Ishikawa (cell line): ENCODE measurements around the gene KIFC3.

Experiments
- CEBPB ChIP-seq: IDR thresholded peaks from 2 replicates; pipeline ENCODE4 v1.6.1; 2012
- CREB1 ChIP-seq: IDR thresholded peaks from 2 replicates; pipeline ENCODE4 v1.6.1; 2012; ENCODE audit warnings: low read depth
- EGR1 ChIP-seq: IDR thresholded peaks from 2 replicates; pipeline ENCODE4 v1.6.1; 2012
- EP300 ChIP-seq: IDR thresholded peaks from 2 replicates; pipeline ENCODE4 v1.6.1; 2012; ENCODE audit warnings: borderline replicate concordance
- FOXM1 ChIP-seq: IDR thresholded peaks from 2 replicates; pipeline ENCODE4 v1.6.1; 2012; ENCODE audit warnings: low read depth, borderline replicate concordance
- MAX ChIP-seq: IDR thresholded peaks from 2 replicates; pipeline ENCODE4 v1.6.1; 2012
- NFIC ChIP-seq: IDR thresholded peaks from 2 replicates; pipeline ENCODE4 v1.6.1; 2012
- RAD21 ChIP-seq: IDR thresholded peaks from 2 replicates; pipeline ENCODE4 v1.6.1; 2012; ENCODE audit warnings: low read depth
- REST ChIP-seq: IDR thresholded peaks from 2 replicates; pipeline ENCODE4 v1.6.1; 2012; ENCODE audit warnings: low read depth, mild to moderate bottlenecking
- TAF1 ChIP-seq: IDR thresholded peaks from 2 replicates; pipeline ENCODE4 v1.6.1; 2012; ENCODE audit warnings: low read depth, mild to moderate bottlenecking
- TCF12 ChIP-seq: IDR thresholded peaks from 2 replicates; pipeline ENCODE4 v1.6.1; 2012; ENCODE audit warnings: low read depth
- TEAD4 ChIP-seq: IDR thresholded peaks from 2 replicates; pipeline ENCODE4 v1.6.1; 2012
- USF1 ChIP-seq: IDR thresholded peaks from 2 replicates; pipeline ENCODE4 v1.6.1; 2012
- YY1 ChIP-seq: IDR thresholded peaks from 2 replicates; pipeline ENCODE4 v1.6.1; 2012; ENCODE audit warnings: low read depth
- ZBTB7A ChIP-seq: IDR thresholded peaks from 2 replicates; pipeline ENCODE4 v1.6.1; 2012; ENCODE audit warnings: low read depth

Gene KIFC3

GRCh38 chr16:57725554-57725953 is 76.7 kb downstream of the KIFC3 start:
- TF ChIP-seq RAD21, result no peak

GRCh38 chr16:57725151-57725550 is 77.1 kb downstream of the KIFC3 start:
- no peak for TF ChIP-seq CREB1
- no peak for TF ChIP-seq ZBTB7A

GRCh38 chr16:57724531-57724930 is 77.8 kb downstream of the KIFC3 start:
- TF ChIP-seq EGR1 (no peak), CREB1 (no peak), YY1 (no peak), MAX (no peak), TEAD4 (no peak), EP300 (no peak), CEBPB (no peak), NFIC (no peak), TAF1 (no peak), USF1 (no peak), FOXM1 (no peak), ZBTB7A (no peak), RAD21 (no peak), TCF12 (no peak), REST (no peak)

GRCh38 chr16:57723170-57723569 is 79.1 kb downstream of the KIFC3 start:
- TF ChIP-seq ZBTB7A, result no peak
- TF ChIP-seq RAD21, result peak; percentile 73
- no peak for TF ChIP-seq TCF12

- TF ChIP-seq NFIC, result no peak
- no peak for TF ChIP-seq YY1
- TF ChIP-seq TEAD4, result no peak
- TF ChIP-seq CREB1, result no peak
- no peak for TF ChIP-seq REST
- no peak for TF ChIP-seq CEBPB
- TF ChIP-seq USF1, result no peak
- TF ChIP-seq MAX, result no peak
- no peak for TF ChIP-seq TCF12
- TF ChIP-seq EGR1, result no peak
- no peak for TF ChIP-seq EP300
- TF ChIP-seq TAF1, result no peak
- TF ChIP-seq FOXM1, result no peak
- TF ChIP-seq RAD21, result no peak
Measured at GRCh38 chr16:57722651-57723050, 79.6 kb downstream of the KIFC3 start.

GRCh38 chr16:57722210-57722499 is 80.1 kb downstream of the KIFC3 start:
- no peak for TF ChIP-seq FOXM1
- no peak for TF ChIP-seq TAF1
- no peak for TF ChIP-seq EP300
- no peak for TF ChIP-seq NFIC
- TF ChIP-seq TEAD4, result no peak
- no peak for TF ChIP-seq EGR1
- TF ChIP-seq REST, result no peak
